Measurements from ENCODE around the gene EFCAB3.
"Not testable (repeated sequence)": the region's sequence is repeated elsewhere in the genome, so short reads cannot be mapped to it uniquely, and the experiment has no call there.

The EFCAB3 gene

GRCh38 chr17:62452195-62452594, 71.8 kb downstream of the EFCAB3 start:
- not testable (repeated sequence) for H3K27ac Mint-ChIP-seq, H3K9me3 Mint-ChIP-seq, H3K4me3 Mint-ChIP-seq, H3K4me1 Mint-ChIP-seq, H3K27me3 Mint-ChIP-seq
- H3K36me3 Mint-ChIP-seq: peaks cover 15% of the 10 kb centered on the region

- H3K27ac Mint-ChIP-seq: not testable (repeated sequence)
These were observed 72.7 kb downstream of the EFCAB3 start for GRCh38 chr17:62453041-62453440.

GRCh38 chr17:62453656-62454055, 73.3 kb downstream of the EFCAB3 start:
- not testable (repeated sequence) for H3K27me3 Mint-ChIP-seq, H3K4me1 Mint-ChIP-seq, H3K9me3 Mint-ChIP-seq, H3K27ac Mint-ChIP-seq, H3K36me3 Mint-ChIP-seq, H3K4me3 Mint-ChIP-seq

More at GRCh38 chr17:62453041-62453440, 72.7 kb downstream of the EFCAB3 start:
- H3K9me3 Mint-ChIP-seq, H3K36me3 Mint-ChIP-seq, H3K27me3 Mint-ChIP-seq, H3K4me3 Mint-ChIP-seq, H3K4me1 Mint-ChIP-seq: not testable (repeated sequence)

GRCh38 chr17:62454111-62454510, 73.8 kb downstream of the EFCAB3 start:
- not testable (repeated sequence) for H3K27ac Mint-ChIP-seq, H3K4me3 Mint-ChIP-seq, H3K36me3 Mint-ChIP-seq

GRCh38 chr17:62456016-62456415, 75.7 kb downstream of the EFCAB3 start:
- Mint-ChIP-seq H3K4me1 (peaks cover 9% of the 10 kb centered on the region), H3K9me3 (no peaks in the 10 kb centered on the region), H3K27ac (no peak overlapping the region), H3K4me3 (no peak overlapping the region), H3K36me3 (peaks cover 5% of the 10 kb centered on the region), H3K27me3 (no peaks in the 10 kb centered on the region)

More at GRCh38 chr17:62454111-62454510, 73.8 kb downstream of the EFCAB3 start:
- not testable (repeated sequence) for H3K4me1 Mint-ChIP-seq, H3K9me3 Mint-ChIP-seq, H3K27me3 Mint-ChIP-seq

- not testable (repeated sequence) for H3K4me1 Mint-ChIP-seq, H3K27me3 Mint-ChIP-seq, H3K36me3 Mint-ChIP-seq, H3K27ac Mint-ChIP-seq, H3K9me3 Mint-ChIP-seq, H3K4me3 Mint-ChIP-seq
These were observed 78.1 kb downstream of the EFCAB3 start for GRCh38 chr17:62458483-62458882.

GRCh38 chr17:62464422-62464821, 84.1 kb downstream of the EFCAB3 start:
- not testable (repeated sequence) for H3K4me1 Mint-ChIP-seq, H3K36me3 Mint-ChIP-seq, H3K4me3 Mint-ChIP-seq, H3K27ac Mint-ChIP-seq, H3K9me3 Mint-ChIP-seq, H3K27me3 Mint-ChIP-seq

GRCh38 chr17:62465271-62465670, 84.9 kb downstream of the EFCAB3 start:
- not testable (repeated sequence) for H3K4me3 Mint-ChIP-seq, H3K27ac Mint-ChIP-seq, H3K27me3 Mint-ChIP-seq, H3K9me3 Mint-ChIP-seq, H3K4me1 Mint-ChIP-seq, H3K36me3 Mint-ChIP-seq

Measured in activated naive CD4-positive, alpha-beta T cell treated with anti-CD3 and anti-CD28 coated beads, Interleukin-2, amount 50 U/mL, for 24 hours (primary cell).